ENCODE results near the gene SLCO4A1.

GRCh38 chr20:62607366-62608217, 34.7 kb upstream of the SLCO4A1 start:
- TF ChIP-seq CTCF (conservative IDR thresholded peaks at IDR 0.05 in 1 of 2, IDR thresholded peaks at IDR 0.05 in 1 of 2; ENCODE audit: low read depth in 1 of 2, low read length in 2 of 2) (no peak), EZH2 (IDR thresholded peaks at IDR 0.05; ENCODE audit: low read length, missing control alignments) (no peak)

Measured in fibroblast of lung (primary cell).